ENCODE measurements around the gene ARHGAP31.

The ARHGAP31 gene

GRCh38 chr3:119292666-119293065, 1.5 kb upstream of the ARHGAP31 start:
- Histone ChIP-seq H3K4me3 (no peak overlapping the region), H3K27ac (no peak overlapping the region), H3K9me3 (no peaks in the 10 kb centered on the region), H3K27me3 (peaks cover 0 to 10% of the 10 kb centered on the region in 2 donors), H3K36me3 (no peaks in the 10 kb centered on the region), H3K4me1 (peaks cover 0 to 29% (median 12%) of the 10 kb centered on the region in 4 donors)
- intact Hi-C loops (cut with DNase I; ENCODE audit: low total_unique reads) = loop anchor here (5.0 kb wide), 1 partner anchor 170 kb away; the partner anchor contains the start of gene TMEM39A
- no peak for DNase-seq
- TF ChIP-seq CTCF (IDR thresholded peaks at IDR 0.05) = no peak

- no peak for DNase-seq
- Histone ChIP-seq H3K4me1 (peaks cover 0 to 29% (median 12%) of the 10 kb centered on the region in 4 donors), H3K9me3 (no peaks in the 10 kb centered on the region), H3K4me3 (peak overlapping the region; percentile 85 to 90), H3K27me3 (peaks cover 0 to 10% of the 10 kb centered on the region in 2 donors), H3K27ac (peak overlapping the region; percentile 87 to 95), H3K36me3 (no peaks in the 10 kb centered on the region)
- intact Hi-C loops (cut with DNase I; ENCODE audit: low total_unique reads) = loop anchor here (5.0 kb wide), 1 partner anchor 169 kb away; the partner anchor contains the start of gene TMEM39A
- no peak for TF ChIP-seq CTCF (IDR thresholded peaks at IDR 0.05)
Measured at GRCh38 chr3:119293105-119293870, 895 bp upstream of the ARHGAP31 start.

GRCh38 chr3:119294696-119295671, 801 bp downstream of the ARHGAP31 start:
- Histone ChIP-seq H3K9me3 (no peaks in the 10 kb centered on the region), H3K27me3 (no peaks in the 10 kb centered on the region), H3K27ac (peak overlapping the region; percentile 87 to 95), H3K36me3 (no peaks in the 10 kb centered on the region), H3K4me3 (peak overlapping the region; percentile 85 to 90), H3K4me1 (peaks cover 0 to 29% (median 12%) of the 10 kb centered on the region in 4 donors)
- DNase-seq = peak in 1 of 2 donors; percentile 36
- intact Hi-C loops (cut with DNase I; ENCODE audit: low total_unique reads) = loop anchor here (5.0 kb wide), 1 partner anchor 167 kb away; the partner anchor contains the start of gene TMEM39A
- TF ChIP-seq CTCF (IDR thresholded peaks at IDR 0.05) = no peak

GRCh38 chr3:119295816-119296726, 1.9 kb downstream of the ARHGAP31 start:
- peak overlapping the region; percentile 85 to 90 for H3K4me3 ChIP-seq

More at GRCh38 chr3:119295816-119296726, 1.9 kb downstream of the ARHGAP31 start:
- no peaks in the 10 kb centered on the region for H3K27me3 ChIP-seq
- peak overlapping the region; percentile 87 to 95 for H3K27ac ChIP-seq
- H3K36me3 ChIP-seq = no peaks in the 10 kb centered on the region
- H3K4me1 ChIP-seq = peaks cover 0 to 29% (median 12%) of the 10 kb centered on the region in 4 donors
- intact Hi-C loops (cut with DNase I; ENCODE audit: low total_unique reads) = no loop called here
- TF ChIP-seq CTCF (IDR thresholded peaks at IDR 0.05) = no peak
- no peak for DNase-seq
- no peaks in the 10 kb centered on the region for H3K9me3 ChIP-seq

Data from tibial artery (tissue), 4 donors.